NCI-H1417 (cell line): ENCODE results near the gene MR1.

ENCODE experiments used
- DNase-seq, 3 experiments: peaks; one replicate each; lab custom pipeline; 2025; lab: John Stamatoyannopoulos, UW

Gene MR1

DNA sequence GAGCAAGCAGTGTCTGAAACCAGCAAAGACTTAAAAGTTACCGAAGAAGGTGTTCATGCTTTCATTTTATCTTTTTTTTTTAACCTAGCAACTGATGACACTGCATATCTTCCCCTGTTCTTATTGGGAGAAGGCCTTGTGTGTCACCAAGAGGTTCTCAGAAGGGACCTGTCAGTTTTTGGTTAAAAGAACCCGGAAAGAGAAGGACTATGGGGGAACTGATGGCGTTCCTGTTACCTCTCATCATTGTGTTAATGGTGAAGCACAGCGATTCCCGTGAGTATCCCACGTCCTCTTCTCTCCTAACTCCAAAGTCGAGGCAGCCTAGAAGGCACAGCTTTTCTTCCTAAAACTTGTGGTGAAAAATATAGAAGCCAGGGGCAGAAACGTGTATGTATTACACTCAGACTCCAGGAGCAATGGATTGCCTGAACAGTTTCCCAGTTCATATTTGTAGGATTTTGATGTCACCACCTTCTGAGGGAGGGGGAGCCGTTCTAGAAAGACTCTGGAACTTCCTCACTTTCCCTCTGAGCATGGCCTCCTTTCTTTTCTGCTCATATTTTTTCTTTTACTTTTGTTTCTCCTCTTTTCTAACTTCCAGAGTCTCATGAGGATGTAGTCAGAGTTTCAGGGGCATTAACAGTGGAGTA lies at the start of gene MR1:
TSS of gene MR1 (plus strand) at position 185 of the 653 bp plus-strand sequence. CDS start at position 210, 25 bp downstream.
- DNase-seq: peak in 2 of 3 experiments; percentile 23 to 27

- DNase-seq: peak; percentile 26 to 96 (median 76)
These were observed 45.5 kb upstream of the MR1 start for GRCh38 chr1:180988253-180988752.

DNA sequence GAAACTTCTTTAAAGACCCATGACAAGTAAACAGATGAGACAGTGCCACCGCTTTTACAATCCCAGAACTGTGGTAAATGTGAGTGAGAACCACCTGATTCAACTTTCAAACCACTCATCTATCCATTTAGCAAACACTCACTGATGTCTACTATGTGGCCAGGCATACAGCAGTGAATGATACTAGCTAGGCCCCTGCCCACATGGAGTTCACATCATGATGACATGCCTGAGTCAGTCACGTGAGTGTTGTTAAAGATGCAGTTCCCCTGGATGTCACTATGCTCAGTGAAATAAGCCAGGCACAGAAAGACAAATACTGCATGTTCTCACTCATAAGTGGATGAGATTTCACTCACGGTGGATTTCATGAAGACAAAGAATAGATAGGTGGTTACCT lies 39.5 kb upstream of the MR1 start:
- DNase-seq: peak in 2 of 3 experiments; percentile 5 to 19

DNA sequence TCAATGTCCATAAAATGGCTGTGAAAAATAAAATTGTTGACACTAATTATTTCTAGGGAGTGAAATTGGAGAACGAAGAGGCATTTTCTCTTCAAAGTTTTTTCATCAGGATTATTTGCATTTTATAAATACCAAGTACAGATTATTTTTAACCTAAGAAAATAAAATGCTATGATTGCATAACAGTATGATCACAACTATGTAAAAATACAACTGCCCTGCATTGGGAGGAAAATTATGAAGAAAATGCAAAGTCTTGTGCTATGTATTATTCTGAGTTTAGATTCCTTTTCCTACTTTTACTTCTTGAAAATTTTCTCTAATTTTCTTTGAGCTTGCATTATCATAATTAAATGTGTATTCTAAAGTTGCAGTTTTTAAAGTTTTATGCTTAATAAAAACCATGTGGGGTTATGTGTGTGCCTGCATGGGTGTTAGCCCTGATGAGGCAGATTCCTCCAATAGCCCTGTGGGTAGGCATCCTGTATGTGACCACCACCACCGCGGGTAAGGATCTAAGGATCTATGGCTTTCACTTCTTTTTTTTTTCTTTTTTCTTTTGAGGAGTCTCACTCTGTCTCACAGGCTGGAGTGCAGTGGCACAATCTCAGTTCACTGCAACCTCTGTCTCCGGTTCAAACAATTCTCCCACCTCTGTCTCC lies 35.8 kb upstream of the MR1 start:
- no peak for DNase-seq

- DNase-seq: no peak
These were observed 32.5 kb upstream of the MR1 start for GRCh38 chr1:181001091-181001780.

- no peak for DNase-seq
These were observed 31.1 kb upstream of the MR1 start for GRCh38 chr1:181002582-181003172.

DNA sequence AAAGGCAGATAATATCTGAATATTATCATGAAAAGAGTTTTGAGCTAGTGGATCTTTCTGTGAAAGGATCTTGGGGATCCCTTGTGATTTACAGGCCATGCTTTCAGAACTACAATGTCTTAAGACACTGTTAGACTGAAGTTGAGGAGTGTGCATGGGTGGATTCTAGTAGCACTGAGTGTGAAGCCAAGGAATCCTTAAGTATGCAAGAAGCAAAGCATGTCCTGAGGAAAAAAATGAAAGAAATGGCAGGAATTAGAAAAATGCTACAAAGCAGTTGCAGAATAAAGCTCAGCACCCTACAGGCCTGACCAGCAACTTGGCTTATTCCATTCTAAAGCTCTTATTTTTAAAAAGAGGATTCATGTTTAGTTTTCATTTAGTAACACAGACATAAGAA lies 23.0 kb upstream of the MR1 start:
- DNase-seq: no peak

DNA sequence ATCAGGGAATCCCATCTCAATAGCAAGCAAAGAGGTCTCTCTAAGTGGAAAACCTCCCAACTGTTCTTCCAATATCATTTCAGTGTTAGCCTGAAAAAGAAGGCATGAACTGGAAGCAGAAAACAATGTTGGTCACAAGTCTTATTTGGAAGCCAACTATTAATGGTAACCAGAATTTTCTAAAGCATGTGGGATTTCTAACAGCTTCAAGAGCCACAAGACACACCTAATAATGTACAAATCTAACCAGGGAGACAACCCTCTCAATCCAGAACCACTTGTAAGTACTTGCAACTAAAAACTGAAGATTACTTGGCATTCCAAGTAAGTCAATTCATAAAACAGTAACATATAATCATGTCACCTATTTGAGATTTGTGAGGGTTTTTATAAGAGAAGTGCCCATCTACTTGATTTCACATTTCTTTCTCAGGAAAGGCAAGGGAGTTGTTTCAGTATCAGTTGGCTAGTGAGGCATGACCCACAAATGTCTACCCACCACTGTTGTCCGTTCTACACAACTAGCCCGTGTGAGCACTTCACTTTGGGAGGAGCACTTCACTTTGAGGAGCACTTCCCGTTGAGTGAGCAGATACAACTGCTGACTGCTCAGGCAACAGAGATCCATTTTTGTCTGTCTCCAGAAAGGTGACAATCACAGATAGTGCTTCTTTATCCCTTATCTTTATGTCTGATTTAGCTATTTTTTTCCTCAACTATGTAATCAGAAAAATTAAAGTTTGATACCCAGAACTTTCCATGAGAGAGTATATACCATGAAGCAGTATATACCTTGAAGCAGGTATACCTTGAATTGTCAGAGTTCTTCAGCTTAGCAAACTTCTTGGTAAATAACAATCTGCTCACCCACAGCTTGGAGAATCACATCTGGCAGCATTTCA lies 22.2 kb upstream of the MR1 start:
- no peak for DNase-seq

DNA sequence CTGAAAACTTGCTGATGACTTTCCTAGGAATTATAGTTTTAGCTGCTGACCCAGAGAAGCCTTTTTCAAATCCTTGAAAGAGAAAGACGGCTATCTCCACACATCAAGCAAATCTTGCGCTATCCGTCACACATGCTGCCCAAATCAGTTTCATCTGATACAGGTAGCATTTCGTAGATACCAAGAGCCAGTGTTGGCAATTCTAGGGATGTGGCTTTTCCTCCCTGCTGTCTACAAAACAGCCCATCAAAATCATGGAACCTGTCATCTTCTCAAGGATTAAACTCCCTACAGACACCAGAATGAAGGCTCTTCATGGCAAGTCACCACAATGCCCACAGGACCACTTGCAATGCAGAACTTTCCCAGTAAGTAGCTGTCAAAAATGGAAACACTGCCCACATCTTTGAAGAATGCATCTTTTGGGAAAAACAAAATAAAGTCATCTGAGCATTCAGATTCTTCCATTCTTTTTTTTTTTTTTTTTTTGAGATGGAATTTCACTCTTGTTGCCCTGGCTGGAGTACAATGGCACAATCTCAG lies 21.5 kb upstream of the MR1 start:
- DNase-seq: no peak

DNA sequence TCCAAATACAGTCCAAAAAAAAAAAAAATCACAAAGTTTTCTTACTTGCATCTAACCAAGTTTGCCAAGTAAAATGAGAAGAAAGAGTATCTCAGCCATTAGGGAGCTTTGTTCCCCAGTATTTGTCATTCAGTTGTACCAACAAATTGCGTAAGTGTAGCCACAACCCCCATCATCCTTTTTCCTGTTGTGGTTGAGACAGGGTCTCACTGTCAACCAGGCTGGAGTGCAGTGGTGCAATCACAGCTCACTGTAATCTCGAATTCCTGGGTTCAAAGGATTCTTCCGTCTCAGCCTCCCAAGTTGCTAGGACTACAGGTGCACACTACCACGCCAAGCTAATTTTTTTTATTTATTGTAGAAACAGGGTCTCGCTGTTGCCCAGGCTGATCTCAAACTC lies 20.6 kb upstream of the MR1 start:
- no peak for DNase-seq

DNA sequence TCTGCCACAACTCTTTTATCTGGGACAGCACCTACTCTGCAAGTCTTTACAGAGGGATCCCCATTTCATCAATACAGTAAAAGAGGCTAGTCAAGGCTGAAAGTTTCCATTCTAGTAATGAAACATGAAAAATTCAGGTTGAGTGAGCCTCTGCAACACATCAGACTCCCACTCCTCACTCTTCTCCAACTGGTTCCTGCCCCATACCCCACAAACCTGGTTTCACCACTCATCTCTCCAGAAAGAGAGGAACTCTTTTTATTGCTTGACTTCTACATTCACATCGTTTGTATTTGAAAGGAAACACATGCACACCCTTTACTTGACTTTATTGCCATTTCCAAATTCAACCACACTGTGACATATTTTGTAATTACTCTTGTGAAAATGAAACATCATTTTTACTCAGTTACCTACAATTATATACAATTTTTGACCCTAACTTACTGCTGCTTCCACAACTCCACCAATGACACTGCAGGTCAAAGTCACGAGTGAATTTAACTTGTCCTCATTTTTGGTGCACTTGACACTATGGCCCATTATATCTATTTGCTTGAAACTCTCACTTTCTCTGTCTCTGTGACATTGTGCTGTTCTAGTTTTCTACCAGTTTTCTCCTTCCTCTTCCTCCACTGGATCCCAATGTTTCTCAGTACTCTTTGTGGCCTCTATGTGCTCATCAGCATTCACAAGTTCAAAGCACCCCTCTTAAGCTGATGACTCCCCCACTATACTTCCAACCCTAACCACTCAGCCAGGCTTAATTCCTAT lies 19.1 kb upstream of the MR1 start:
- DNase-seq: no peak

DNA sequence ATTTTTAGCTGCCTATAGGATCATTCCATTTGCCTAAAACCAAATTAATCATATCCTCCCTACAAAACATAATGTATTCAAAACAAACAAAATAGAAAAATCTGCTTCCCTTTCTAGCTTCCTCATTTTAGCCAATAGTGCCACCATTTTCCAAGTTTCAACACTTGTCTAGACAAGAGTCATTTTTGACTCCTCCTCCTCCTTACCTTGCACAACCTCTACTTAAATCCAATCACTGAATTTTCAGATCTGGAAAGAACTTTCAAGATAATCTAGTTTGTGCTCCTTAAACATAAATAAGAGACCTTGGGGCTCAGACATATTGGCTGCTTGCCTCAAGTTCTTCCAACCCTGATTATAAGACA lies 18.6 kb upstream of the MR1 start:
- no peak for DNase-seq

GRCh38 chr1:181016563-181016962 lies 17.2 kb upstream of the MR1 start:
- no peak for DNase-seq

- DNase-seq: no peak
These were observed 14.7 kb upstream of the MR1 start for GRCh38 chr1:181018901-181019681.

DNA sequence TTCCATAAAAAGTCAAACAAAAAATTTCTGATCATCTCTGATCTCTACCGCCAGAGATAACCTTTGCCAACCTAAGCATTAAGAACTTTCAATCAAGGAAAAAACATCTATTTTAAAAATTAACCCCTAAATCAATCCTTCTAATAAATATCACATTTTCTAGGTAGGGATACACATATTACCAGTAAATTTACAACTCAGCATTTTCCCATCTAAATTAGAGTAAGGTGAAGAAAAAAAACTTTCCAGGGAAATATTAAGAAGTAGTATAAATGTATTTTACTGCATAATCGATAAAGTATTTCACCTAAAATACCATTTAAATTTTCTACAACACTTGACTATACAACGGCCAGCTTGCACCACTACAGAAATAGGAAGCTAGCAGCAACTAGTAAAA lies 12.6 kb upstream of the MR1 start:
- no peak for DNase-seq

DNA sequence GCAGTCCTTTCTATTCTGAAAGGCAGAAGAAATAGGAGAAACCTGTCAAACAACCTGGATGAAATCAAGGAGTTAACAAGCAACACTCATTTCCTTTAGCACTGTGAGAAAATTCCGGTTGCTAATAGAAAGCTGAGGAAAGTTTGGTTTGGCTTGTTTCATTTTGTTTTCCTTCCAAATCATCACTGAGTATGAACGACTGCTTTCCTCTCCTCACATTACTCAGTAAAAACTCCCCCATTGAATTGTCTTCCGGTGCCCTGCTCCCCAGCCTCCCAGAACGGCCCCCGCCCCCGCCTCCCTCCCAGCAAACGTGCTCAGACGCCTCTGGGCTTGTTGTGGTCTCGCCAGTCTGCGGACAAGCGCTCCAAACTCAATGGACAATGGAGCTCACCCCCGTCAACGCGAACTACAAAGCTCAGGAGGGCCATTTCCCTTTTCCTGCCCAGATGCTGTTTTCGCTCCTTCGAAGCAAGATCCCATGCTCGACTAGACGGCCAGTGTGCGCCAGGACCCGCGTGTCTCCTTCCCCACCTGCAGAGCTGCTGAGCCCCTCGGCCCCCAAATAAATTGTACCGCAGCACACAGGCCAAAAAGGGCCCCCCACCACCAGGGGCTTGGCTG lies 11.9 kb upstream of the MR1 start:
- DNase-seq: peak; percentile 58 to 83 (median 80)

GRCh38 chr1:181023265-181024057 lies 10.3 kb upstream of the MR1 start:
- DNase-seq: peak in 1 of 3 experiments; percentile 5

- no peak for DNase-seq
These were observed 5.6 kb upstream of the MR1 start for GRCh38 chr1:181028196-181028595.
